HK-2 (cell line): ENCODE measurements around the gene HOMER3.

ENCODE experiments used
- DNase-seq: peaks from one replicate; pipeline ENCODE4 v3.0.0-alpha.2; 2018; ENCODE audit not compliant: unreplicated experiment

Gene HOMER3

GRCh38 chr19:18879579-18880373 is 61.2 kb downstream of the HOMER3 start:
- peak; percentile 35 for DNase-seq
